Activated naive CD8-positive, alpha-beta T cell (primary cell): ENCODE measurements around the gene CFAP77.

ENCODE experiments used
- H3K27ac Mint-ChIP-seq: one replicate; pipeline ENCODE4 v1.8.0; 2021; ENCODE audit warnings: mixed read lengths
- H3K27me3 Mint-ChIP-seq: one replicate; pipeline ENCODE4 v1.8.0; 2021; ENCODE audit warnings: mixed read lengths
- H3K36me3 Mint-ChIP-seq: one replicate; pipeline ENCODE4 v1.8.0; 2021; ENCODE audit warnings: mixed read lengths
- H3K4me1 Mint-ChIP-seq: one replicate; pipeline ENCODE4 v1.8.0; 2021; ENCODE audit warnings: low read depth, mixed read lengths
- H3K4me3 Mint-ChIP-seq: one replicate; pipeline ENCODE4 v1.8.0; 2021; ENCODE audit warnings: mild to moderate bottlenecking, mixed read lengths
- H3K9me3 Mint-ChIP-seq: one replicate; pipeline ENCODE4 v1.8.0; 2021; ENCODE audit warnings: low read depth, mixed read lengths

Gene CFAP77

DNA sequence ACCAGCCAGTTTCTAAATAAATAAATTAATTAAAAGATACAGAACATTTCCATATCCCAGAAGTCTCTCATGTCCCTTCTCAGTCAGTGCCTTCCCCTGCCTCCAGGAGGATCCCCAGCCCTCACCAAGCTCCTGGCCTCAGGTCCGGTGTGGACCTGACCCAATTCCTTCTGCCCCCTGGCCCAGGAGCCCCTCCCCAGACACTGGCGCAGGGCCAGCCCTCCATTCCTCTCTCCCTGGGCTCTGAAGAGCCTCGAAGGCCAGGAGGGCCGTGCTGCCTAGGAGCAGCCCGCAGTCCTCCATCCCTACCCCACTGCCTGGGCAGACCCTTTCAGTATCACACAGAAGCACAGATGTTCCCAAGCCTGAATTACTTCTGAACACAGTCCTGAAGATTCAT is 110.6 kb downstream of the CFAP77 start:
- no peaks in the 10 kb centered on the region for H3K4me1 Mint-ChIP-seq
- no peaks in the 10 kb centered on the region for H3K36me3 Mint-ChIP-seq
- no peaks in the 10 kb centered on the region for H3K9me3 Mint-ChIP-seq
- H3K4me3 Mint-ChIP-seq: no peak overlapping the region
- H3K27me3 Mint-ChIP-seq: peaks cover 6% of the 10 kb centered on the region
- no peak overlapping the region for H3K27ac Mint-ChIP-seq

DNA sequence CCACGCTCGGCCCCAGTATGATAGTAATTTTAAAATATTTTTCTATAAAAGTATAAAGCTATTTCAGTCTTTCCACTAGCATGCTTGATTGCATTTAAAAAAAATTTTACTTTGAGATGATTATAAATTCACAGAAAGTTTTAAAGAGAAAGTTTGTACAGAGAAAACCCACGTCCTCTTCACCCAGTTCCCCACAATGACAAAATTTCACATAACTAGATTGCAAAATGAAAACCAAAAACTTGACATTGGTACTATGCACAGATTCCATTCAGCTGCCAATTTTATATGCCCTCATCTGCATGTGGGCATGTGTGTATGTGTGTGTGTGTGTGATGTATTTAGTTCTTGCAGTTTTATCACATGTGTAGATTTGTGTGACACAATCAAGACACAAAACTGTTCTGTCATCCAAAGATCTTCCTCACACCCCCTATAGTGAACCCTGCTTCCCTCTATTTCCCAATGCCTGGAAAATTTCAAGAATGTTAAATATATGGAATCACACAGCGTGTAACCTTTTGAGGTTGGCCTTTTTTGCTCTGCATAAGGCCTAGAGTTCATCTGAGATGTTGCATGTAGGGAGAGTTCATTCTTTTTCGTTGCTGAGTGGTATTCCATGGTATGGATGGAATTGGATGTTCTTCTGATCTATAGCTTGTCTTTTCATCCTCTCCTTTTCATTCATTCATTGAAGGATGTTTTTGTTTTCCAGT is 115.5 kb downstream of the CFAP77 start:
- Mint-ChIP-seq H3K27ac (no peak overlapping the region), H3K36me3 (no peaks in the 10 kb centered on the region), H3K9me3 (no peaks in the 10 kb centered on the region), H3K27me3 (peaks cover 4% of the 10 kb centered on the region), H3K4me3 (no peak overlapping the region), H3K4me1 (no peaks in the 10 kb centered on the region)

DNA sequence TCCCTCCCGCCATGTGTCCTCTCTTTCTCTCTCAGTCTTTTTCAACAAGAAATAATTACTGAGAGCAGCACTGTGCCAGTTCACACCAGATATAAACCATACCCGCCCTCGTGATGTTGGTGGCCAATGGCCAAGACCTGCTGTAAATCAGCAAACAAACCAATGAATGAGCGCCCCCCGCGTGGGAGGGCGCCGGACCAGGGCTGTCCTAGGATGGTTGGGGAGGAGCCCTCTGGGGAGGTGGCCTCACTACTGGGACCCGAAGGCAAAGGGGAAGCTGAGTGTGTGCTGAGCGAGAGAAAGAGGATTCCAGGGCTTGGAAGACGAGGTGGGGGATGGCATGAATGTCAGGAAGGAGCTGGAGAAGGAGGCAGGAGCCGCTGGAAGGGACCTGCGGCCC is 121.2 kb downstream of the CFAP77 start:
- Mint-ChIP-seq H3K9me3 (no peaks in the 10 kb centered on the region), H3K36me3 (no peaks in the 10 kb centered on the region), H3K27me3 (peaks cover 8% of the 10 kb centered on the region), H3K4me1 (no peaks in the 10 kb centered on the region), H3K27ac (no peak overlapping the region), H3K4me3 (no peak overlapping the region)

DNA sequence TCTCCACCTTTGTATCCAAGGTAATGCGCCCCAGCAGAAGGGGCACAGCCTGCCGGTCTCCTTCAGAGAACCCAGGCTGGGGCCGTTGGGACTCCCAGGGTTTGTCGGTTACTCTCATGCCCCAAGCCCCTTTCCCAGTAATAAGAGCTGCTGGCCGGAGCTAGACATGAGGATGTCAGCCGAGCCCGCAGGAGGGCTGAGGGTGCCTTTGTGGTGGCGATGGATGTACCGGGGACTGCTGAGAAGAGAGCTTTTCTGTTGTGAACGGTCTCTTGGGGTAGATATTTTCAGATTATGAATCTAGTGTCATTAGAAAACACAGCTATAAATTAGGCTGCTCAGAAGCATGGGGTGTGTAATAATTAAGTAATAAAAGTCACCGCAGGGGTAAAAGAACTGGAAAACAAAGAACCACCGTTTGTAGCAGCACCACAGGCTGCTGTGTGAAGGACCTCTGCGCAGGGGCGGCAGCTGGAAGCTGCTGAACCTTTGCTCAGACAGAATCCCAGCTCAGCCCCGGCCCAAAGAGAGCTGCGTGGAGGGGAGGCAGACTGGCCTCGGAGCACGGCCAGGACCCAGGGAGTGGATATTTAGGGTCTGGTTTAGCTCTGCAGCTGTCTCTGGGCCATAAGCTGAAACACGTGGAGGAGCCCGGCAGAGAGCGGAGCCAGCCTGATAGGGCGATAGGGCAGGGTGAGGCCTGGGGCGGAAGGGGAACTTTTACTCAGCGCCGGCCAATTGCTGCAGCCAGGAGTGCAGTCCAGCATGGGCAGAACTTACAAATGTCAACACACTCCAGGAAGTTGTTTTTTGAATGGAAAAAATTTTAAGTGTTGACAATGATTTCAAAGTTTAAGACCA is 121.9 kb downstream of the CFAP77 start:
- Mint-ChIP-seq H3K27ac (no peak overlapping the region), H3K27me3 (peaks cover 8% of the 10 kb centered on the region), H3K4me3 (no peak overlapping the region), H3K4me1 (no peaks in the 10 kb centered on the region), H3K9me3 (no peaks in the 10 kb centered on the region), H3K36me3 (peaks cover 3% of the 10 kb centered on the region)

DNA sequence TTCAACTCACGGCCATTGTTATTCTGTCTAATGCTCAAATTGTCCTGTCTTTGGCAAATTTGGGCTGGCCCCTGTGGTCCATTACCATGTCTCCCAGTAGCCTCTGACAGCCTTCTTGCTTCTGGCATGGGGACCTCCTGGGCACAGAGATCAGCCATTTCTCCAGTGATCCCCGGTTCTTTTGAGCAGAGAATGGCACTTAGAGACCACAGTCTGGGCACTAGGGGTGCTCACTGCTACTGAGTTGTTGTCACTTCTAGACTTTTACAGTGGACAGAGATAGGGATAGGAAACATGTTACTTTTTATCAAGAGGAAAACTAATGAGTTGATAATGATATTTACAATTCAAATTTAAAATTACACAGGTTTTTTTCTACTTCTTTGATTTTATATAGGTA is 124.8 kb downstream of the CFAP77 start:
- Mint-ChIP-seq H3K4me1 (no peaks in the 10 kb centered on the region), H3K27me3 (peaks cover 7% of the 10 kb centered on the region), H3K9me3 (no peaks in the 10 kb centered on the region), H3K4me3 (no peak overlapping the region), H3K36me3 (peaks cover 4% of the 10 kb centered on the region), H3K27ac (no peak overlapping the region)

DNA sequence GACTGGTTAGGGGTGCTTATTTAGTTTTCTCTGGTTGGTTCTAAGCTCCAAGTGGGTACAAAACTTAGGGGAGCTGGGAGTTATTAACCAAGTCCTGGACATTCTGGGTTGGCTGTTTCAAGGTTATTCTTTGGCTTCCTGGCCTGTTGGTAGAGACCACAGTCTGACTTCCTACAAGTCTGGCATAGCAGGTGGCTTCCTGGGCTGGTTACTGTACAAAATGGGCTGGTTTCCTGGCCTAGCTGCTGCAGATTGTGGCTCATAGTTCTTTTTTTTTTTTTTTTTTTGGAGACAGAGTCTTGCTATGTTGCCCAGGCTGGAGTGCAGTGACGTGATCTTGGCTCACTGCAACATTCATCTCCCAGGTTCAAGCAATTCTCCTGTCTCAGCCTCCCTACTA is 126.1 kb downstream of the CFAP77 start:
- no peak overlapping the region for H3K27ac Mint-ChIP-seq
- peaks cover 2% of the 10 kb centered on the region for H3K27me3 Mint-ChIP-seq
- no peaks in the 10 kb centered on the region for H3K9me3 Mint-ChIP-seq
- H3K36me3 Mint-ChIP-seq: peaks cover 4% of the 10 kb centered on the region
- H3K4me3 Mint-ChIP-seq: no peak overlapping the region
- H3K4me1 Mint-ChIP-seq: no peaks in the 10 kb centered on the region

DNA sequence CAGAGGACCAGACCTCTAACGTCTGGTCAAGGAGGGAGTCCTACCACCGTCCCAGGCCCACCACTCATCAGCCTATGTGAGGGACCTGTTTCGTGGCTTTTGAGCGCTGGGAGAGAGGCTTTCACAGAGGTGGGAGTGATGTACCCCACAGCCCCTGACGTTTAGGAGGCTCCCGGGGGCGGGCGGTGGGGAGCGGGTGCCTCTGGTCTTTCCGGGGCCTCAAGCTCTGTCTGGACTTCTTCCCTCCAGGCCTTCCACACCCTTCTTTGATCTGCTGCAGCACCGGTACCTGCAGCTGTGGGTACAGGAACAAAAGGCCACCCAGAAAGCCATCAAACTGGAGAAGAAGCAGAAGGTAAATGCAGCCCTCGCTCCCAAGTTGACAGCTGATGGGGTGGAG is 127.3 kb downstream of the CFAP77 start:
- H3K27me3 Mint-ChIP-seq: no peaks in the 10 kb centered on the region
- peaks cover 4% of the 10 kb centered on the region for H3K36me3 Mint-ChIP-seq
- H3K27ac Mint-ChIP-seq: no peak overlapping the region
- no peak overlapping the region for H3K4me3 Mint-ChIP-seq
- H3K9me3 Mint-ChIP-seq: no peaks in the 10 kb centered on the region
- no peaks in the 10 kb centered on the region for H3K4me1 Mint-ChIP-seq

DNA sequence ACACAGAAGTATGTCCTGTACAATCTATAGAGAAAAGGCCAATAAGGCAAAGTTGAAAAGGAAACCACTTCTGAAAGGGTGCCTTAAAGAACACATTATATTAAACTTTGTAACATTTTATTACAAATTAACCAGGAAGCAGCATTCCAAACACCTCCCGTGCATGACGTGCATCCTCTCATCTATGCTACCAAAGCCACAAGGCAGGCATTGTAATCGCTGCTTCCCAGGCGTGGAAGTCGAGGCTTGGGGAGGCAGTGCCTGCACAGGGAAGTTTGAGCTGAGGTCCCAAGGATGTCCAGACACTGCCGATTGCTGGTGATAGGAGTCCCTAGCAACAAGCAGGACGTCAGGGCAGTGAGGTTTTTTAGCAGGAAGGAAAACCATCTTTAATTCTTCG is 128.1 kb downstream of the CFAP77 start:
- no peak overlapping the region for H3K4me3 Mint-ChIP-seq
- H3K27ac Mint-ChIP-seq: no peak overlapping the region
- no peaks in the 10 kb centered on the region for H3K27me3 Mint-ChIP-seq

DNA sequence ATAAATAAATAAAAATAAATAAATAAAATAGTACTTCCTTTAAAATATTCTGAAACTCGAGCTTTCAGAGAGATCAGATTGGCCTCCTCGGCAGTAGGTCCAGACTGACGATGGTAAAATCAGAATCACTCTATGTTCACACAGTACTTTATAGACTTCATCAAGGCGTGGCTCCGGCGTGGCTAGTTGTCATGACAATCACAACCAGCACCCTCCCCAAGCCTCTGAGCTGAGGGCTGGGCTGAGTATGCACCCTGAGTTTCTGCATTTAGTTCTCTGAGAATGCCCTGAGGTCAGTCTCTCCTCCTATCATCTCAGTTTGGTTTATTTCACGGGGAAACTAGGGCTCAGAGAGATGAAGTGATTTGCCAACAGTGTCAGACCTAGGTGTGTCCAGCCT is 129.1 kb downstream of the CFAP77 start:
- H3K36me3 Mint-ChIP-seq: peaks cover 4% of the 10 kb centered on the region

More for the DNA sequence above, 128.1 kb downstream of the CFAP77 start:
- no peaks in the 10 kb centered on the region for H3K4me1 Mint-ChIP-seq
- H3K36me3 Mint-ChIP-seq: peaks cover 4% of the 10 kb centered on the region
- no peaks in the 10 kb centered on the region for H3K9me3 Mint-ChIP-seq

DNA sequence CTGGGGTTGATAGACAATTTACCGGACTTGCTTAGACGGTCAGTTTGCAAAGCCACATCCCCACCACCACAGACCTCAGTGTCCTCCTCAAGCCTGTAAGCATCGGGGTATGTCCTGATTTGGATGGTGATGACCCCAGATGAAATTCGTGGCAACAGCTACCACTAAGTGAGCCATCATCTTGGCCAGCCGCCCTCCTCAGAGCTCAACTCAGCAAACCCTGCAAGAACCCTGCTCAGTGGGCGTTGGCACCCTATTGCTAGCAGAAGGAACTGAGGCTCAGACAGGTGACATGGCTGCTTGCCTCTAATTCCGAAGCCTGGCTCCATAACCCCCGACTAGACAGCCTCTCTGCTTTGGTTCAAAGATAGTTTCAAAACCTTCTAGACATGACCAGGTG is 131.0 kb downstream of the CFAP77 start:
- Mint-ChIP-seq H3K4me3 (no peak overlapping the region), H3K27ac (no peak overlapping the region), H3K4me1 (no peaks in the 10 kb centered on the region), H3K27me3 (peaks cover 2% of the 10 kb centered on the region), H3K9me3 (no peaks in the 10 kb centered on the region), H3K36me3 (peaks cover 4% of the 10 kb centered on the region)

More for the DNA sequence above, 129.1 kb downstream of the CFAP77 start:
- Mint-ChIP-seq H3K27me3 (no peaks in the 10 kb centered on the region), H3K4me1 (no peaks in the 10 kb centered on the region), H3K9me3 (no peaks in the 10 kb centered on the region), H3K4me3 (no peak overlapping the region), H3K27ac (no peak overlapping the region)

DNA sequence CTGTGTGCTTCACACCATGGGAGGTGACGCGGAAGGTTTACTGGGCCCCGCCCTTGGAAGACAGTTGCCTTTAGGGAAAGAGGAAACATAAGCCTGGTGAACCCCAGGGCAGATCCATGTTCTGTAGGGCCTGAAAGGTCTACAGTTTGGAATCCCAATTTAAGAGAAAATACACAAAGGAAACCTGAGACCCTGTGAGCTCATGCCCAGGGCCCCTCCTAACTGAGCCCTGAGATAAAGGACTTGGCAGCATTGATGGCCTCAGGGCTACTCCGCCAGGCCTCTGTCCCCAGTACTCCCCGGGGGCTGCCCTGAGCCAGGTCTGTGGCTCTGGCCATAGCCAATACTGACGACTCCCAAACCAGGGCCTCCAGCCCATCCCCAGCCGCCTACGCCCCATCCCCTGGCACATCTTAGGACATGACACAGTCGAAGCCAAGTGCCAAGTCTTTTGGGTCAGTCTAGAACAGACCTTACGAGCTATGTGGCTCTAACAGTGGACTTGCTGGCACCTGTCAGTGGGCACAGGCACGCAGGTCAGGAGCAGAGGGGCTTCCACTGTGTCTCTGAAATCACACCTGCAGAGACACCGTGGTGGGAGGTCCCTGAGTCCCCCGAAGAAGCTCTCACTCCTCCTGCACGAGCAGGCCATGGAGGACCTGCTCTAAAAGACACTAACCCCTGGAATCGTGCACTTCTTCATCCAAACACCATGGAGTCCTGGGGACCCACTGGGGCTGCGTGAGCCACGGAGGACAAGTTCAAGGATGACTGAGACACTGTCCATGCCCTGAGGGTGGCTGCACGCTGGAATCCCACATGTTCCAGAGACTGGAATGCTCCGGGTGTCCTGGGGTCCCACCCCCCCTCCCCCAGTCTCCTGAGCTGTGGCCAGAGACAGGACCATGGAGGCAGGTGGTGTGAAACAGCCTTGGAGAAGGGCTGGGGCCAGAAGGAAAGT is 132.1 kb downstream of the CFAP77 start:
- no peaks in the 10 kb centered on the region for H3K9me3 Mint-ChIP-seq
- no peaks in the 10 kb centered on the region for H3K4me1 Mint-ChIP-seq
- H3K27ac Mint-ChIP-seq: no peak overlapping the region
- no peaks in the 10 kb centered on the region for H3K36me3 Mint-ChIP-seq
- H3K4me3 Mint-ChIP-seq: no peak overlapping the region
- H3K27me3 Mint-ChIP-seq: peaks cover 2% of the 10 kb centered on the region

DNA sequence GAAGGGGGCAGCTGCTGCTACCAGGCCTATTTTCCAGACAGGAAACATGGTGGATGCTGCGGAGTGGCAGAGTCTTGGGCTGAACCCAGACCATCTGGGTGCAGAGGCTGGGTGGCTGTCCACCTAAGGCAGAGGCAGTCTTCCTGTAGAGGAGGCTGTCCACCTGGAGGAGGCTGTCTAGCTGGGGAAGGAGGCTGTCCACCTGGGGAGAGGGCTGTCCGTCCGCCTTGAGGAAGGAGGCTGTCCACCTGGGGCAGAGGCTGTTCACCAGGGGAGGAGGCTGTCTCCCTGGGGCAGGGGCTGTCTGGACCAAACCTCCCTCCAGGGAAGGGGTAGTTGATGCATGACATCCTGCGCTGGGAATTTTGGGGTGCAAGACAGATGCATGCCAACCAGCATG is 133.2 kb downstream of the CFAP77 start:
- H3K36me3 Mint-ChIP-seq: no peaks in the 10 kb centered on the region
- no peaks in the 10 kb centered on the region for H3K9me3 Mint-ChIP-seq
- no peak overlapping the region for H3K4me3 Mint-ChIP-seq
- no peaks in the 10 kb centered on the region for H3K4me1 Mint-ChIP-seq
- peaks cover 2% of the 10 kb centered on the region for H3K27me3 Mint-ChIP-seq
- H3K27ac Mint-ChIP-seq: no peak overlapping the region

DNA sequence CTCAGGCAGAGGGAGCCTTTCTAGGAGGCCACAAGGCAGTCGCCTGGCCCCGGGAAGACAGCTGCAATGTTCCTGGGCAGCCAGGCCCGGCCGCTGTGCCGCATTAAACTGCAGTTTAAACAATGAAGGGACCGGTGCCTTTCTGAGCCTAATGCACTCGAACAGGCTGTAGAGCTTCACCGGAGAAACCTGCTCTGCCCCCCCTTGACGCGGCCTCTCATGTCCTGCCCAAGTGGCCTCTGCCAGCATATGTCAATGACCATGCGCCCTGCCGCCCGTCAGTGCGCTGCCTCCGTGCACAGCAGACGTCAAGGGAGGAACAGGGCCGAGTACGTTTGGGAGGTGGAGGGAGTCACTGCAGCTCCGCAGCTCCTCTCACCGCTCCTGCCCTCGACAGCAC is 133.9 kb downstream of the CFAP77 start:
- no peaks in the 10 kb centered on the region for H3K4me1 Mint-ChIP-seq
- no peak overlapping the region for H3K27ac Mint-ChIP-seq
- peaks cover 2% of the 10 kb centered on the region for H3K27me3 Mint-ChIP-seq
- no peaks in the 10 kb centered on the region for H3K9me3 Mint-ChIP-seq
- H3K36me3 Mint-ChIP-seq: no peaks in the 10 kb centered on the region
- H3K4me3 Mint-ChIP-seq: no peak overlapping the region

DNA sequence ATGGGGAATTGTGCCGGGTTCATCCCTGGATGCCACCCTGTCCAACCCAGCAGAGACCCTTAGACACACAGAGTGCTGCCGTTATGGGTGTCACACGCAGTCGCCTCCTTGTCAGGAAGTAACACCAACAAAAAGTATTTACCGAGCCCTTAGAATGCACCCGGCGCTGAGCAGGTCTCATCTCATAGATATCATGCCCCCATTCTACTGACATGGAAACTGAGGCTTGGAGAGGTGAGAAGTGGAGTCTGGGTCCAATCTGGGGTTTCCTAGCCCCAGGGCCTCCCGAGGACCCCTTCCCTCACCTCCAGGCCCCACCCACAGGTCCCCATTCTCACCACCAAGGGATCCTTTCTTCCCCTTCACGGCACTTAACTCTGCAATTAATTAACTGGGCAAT is 135.6 kb downstream of the CFAP77 start:
- Mint-ChIP-seq H3K27ac (no peak overlapping the region), H3K27me3 (peaks cover 2% of the 10 kb centered on the region)

More for the DNA sequence above, 135.6 kb downstream of the CFAP77 start:
- Mint-ChIP-seq H3K9me3 (no peaks in the 10 kb centered on the region), H3K4me1 (no peaks in the 10 kb centered on the region), H3K4me3 (no peak overlapping the region), H3K36me3 (no peaks in the 10 kb centered on the region)
